K562 (cell line): ENCODE measurements around the gene MKNK1.

Source experiments
- NELFE ChIP-seq: IDR thresholded peaks from 2 replicates; pipeline ENCODE4 v1.6.1; 2011; ENCODE audit warnings: mild to moderate bottlenecking; ENCODE audit not compliant: insufficient read depth, insufficient read length
- POLR2A ChIP-seq: fragments of 450-650 bp; conservative IDR thresholded peaks from 2 replicates; pipeline ENCODE4 v1.6.1; 2016
- TAF9B ChIP-seq: fragments of 450-650 bp; IDR thresholded peaks from 2 replicates; pipeline ENCODE4 v1.6.1; 2018; ENCODE audit warnings: mild to moderate bottlenecking; ENCODE audit not compliant: partially characterized antibody
- TF ChIP-seq, protein P1 (sequence below): sonication (generic); formaldehyde crosslinking; IDR thresholded peaks from 2 replicates; pipeline ENCODE4 v1.5.0; 2020; ENCODE audit warnings: missing genetic modification reagents
- TF ChIP-seq, protein P2 (sequence below), 3 experiments: IDR thresholded peaks in 2 of 3; conservative IDR thresholded peaks in 1 of 3; 2 replicates each; pipeline ENCODE4 v1.5.1; 2011 to 2012; ENCODE audit warnings: low read length in 3 of 3, mild to moderate bottlenecking in 3 of 3, control low read depth in 2 of 3, improper control_type of control experiment in 1 of 3, inconsistent platforms in 1 of 3, low read depth in 1 of 3, mixed read lengths in 1 of 3, moderate library complexity in 1 of 3; ENCODE audit not compliant: insufficient read depth in 2 of 3

DNA sequence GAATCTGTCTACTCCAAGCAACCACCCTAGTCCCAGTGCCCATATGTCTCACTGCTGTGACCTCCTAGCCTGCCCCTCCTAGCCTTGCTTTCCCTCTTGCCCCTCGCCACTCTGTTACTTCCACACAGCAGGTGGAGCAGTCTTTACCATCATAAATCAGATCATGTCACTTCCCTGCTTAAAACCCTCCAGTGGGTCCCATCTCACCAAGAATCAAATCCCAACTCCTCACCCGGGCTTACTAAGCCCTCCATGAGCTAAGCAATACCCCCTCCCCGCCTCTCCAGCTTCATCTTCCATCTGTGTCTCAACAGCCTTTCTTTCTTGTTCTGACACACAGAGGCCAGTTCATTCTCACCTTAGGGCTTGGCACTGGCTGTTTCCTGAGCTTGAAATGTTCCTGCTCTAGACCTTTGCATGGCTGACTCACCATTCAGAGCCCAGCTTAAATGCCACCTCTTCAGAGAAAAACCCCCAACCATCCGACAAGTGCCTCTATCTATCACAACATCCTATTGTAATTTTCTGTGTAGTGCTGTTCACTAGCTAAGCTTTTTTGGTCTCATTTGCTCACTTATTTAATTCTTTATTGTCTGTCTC lies 74.9 kb downstream of the MKNK1 start:
- no peak for TF ChIP-seq TAF9B
- TF ChIP-seq, protein P1, sequence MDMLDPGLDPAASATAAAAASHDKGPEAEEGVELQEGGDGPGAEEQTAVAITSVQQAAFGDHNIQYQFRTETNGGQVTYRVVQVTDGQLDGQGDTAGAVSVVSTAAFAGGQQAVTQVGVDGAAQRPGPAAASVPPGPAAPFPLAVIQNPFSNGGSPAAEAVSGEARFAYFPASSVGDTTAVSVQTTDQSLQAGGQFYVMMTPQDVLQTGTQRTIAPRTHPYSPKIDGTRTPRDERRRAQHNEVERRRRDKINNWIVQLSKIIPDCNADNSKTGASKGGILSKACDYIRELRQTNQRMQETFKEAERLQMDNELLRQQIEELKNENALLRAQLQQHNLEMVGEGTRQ (CRISPR knock-in tag): no peak
- TF ChIP-seq NELFE: no peak
- TF ChIP-seq POLR2A: no peak
- TF ChIP-seq, protein P2, sequence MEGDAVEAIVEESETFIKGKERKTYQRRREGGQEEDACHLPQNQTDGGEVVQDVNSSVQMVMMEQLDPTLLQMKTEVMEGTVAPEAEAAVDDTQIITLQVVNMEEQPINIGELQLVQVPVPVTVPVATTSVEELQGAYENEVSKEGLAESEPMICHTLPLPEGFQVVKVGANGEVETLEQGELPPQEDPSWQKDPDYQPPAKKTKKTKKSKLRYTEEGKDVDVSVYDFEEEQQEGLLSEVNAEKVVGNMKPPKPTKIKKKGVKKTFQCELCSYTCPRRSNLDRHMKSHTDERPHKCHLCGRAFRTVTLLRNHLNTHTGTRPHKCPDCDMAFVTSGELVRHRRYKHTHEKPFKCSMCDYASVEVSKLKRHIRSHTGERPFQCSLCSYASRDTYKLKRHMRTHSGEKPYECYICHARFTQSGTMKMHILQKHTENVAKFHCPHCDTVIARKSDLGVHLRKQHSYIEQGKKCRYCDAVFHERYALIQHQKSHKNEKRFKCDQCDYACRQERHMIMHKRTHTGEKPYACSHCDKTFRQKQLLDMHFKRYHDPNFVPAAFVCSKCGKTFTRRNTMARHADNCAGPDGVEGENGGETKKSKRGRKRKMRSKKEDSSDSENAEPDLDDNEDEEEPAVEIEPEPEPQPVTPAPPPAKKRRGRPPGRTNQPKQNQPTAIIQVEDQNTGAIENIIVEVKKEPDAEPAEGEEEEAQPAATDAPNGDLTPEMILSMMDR (IDR thresholded peaks at IDR 0.05 in 2 of 3, conservative IDR thresholded peaks at IDR 0.05 in 1 of 3; ENCODE audit: insufficient read depth in 2 of 3, low read depth in 1 of 3, low read length in 3 of 3): no peak
